Measurements from ENCODE around the gene NOPCHAP1.
"Not testable (repeated sequence)": the region's sequence is repeated elsewhere in the genome, so short reads cannot be mapped to it uniquely, and the experiment has no call there.

NOPCHAP1 gene

GRCh38 chr12:104966677-104967076 lies 19.4 kb upstream of the NOPCHAP1 start:
- DNase-seq, result no peak

GRCh38 chr12:104969343-104969742 lies 16.8 kb upstream of the NOPCHAP1 start:
- DNase-seq, result no peak

- DNase-seq, result peak; percentile 38
Observed at GRCh38 chr12:104971306-104971705, 14.8 kb upstream of the NOPCHAP1 start.

GRCh38 chr12:104973250-104973649 lies 12.9 kb upstream of the NOPCHAP1 start:
- no peak for DNase-seq

DNA sequence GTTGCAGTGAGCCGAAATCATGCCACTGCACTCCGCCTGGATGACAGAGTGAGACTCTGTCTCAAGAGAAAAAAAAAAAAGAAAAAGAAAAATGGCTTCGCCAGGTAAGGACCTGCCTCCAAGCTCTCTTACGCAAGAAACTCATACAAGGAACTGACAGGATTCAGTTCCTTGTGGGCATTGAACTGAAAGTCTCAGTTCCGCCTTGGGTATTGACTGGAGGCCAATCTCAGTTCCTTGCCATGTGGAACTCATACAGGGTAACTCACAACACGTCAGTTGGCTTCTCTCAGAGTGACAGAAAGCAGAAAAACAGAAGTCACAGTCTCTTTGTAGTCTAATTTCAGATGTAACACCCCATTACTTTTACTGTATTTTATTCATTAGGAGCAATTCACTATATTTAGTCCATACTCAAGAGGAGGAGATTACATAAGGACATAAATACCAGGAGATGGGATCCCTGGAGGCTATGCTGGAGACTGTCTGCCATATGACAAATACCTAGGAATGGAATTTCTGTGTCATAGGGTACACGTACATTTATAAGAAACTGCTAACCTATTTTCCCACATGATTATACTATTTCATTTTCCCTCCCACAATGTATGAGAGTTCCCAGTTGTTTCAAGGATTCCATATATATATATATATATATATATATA lies 11.4 kb upstream of the NOPCHAP1 start:
- DNase-seq, result peak; percentile 66

DNA sequence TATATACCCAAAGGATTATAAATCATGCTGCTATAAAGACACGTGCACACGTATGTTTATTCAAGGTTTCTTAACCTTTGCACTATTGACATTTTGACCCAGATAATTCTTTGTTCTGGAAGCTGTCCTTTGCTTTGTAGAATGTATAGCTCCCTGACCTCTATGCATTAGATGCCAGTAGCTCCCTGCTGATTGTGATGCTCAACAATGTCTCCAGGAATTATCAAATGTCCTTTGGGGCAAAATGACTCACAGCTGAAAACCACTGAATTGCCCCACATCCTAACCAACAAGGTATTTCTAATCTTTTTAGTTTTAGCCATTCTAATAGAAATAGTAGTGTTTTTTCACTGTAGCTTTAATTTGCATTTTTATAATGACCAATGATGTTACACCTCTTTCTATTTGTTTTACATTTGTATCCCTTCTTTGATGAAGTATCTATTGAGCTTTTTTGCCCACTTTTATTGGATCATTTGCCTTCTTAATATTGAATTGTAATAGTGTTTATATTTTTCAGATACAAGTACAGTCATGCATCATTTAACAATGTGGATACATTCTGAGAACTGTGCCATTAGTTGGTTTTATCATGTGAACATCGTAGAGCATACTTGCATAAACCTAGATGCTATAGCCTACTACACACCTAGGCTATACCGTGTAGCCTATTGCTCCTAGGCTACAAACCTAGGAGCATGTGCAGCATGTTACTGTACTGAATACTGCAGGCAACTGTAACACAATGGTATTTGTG lies 10.4 kb upstream of the NOPCHAP1 start:
- DNase-seq, result peak; percentile 80

DNA sequence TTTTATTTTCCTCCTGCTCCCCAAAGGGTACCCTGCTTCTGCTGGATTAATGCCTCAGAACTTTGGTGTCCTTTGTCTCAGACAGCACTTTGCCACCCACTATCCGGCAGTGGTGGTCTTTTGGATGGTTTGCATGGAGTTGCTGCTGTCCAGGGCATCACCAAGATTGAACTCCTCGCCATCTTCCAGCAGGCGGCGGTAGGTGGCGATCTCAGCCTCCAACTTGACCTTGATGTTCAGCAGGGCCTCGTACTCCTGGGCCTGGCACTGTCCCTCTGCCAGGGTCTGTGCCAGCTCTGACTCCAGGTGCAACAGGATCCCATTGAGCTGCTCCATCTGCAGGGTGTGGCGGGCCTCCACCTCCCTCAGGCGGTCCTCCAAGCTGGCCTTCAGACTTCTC lies 9.4 kb upstream of the NOPCHAP1 start:
- DNase-seq, result no peak

DNA sequence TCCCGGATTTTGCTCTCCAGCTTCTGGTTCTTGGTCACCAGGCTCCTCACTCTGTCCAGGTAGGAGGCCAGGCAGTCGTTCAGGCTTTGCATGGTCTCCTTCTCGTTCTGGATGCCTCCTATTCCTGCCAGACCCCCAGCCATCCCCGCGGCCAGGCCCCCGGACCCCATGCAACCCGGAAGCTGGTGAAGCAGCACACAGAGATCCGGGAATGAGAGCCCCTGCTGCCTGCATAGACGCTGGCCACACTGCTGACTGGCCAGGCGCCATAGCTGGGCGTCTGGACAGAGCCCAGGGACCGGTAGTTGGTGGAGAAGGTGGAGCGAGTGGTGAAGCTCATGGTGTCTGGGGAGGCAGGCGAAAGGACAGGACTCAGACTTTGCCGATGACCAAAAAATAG lies 8.4 kb upstream of the NOPCHAP1 start:
- not testable (repeated sequence) for DNase-seq

- no peak for DNase-seq
Observed at GRCh38 chr12:104985206-104985605, 910 bp upstream of the NOPCHAP1 start.

- DNase-seq, result no peak
Observed at GRCh38 chr12:104990950-104991349, 4.8 kb downstream of the NOPCHAP1 start.

DNA sequence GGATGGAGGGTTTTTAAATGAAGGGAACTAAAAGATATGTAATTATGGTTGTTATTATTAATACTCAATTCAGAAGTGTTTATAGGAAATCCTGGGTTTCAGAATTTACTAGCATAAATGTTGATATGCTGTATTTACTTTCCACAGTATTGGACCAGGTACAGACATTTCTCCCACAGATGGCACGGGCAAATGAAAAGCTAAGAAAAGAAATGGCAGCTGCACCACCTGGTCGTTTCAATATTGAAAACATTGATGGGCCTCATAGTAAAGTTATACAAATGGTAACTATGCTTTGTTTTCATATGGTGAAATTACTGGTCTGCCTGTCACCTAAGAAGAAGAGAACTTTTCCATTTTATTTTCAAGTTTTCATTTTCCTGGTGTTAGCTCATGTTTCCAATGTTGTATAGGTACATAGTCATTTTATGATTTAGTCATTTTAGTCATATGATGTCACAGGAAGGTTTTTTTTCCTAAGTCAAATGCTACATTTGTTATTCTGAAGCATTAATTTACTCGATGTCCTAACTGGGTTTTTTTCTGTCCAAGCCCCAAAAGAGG lies 5.5 kb downstream of the NOPCHAP1 start:
- DNase-seq, result no peak

DNA sequence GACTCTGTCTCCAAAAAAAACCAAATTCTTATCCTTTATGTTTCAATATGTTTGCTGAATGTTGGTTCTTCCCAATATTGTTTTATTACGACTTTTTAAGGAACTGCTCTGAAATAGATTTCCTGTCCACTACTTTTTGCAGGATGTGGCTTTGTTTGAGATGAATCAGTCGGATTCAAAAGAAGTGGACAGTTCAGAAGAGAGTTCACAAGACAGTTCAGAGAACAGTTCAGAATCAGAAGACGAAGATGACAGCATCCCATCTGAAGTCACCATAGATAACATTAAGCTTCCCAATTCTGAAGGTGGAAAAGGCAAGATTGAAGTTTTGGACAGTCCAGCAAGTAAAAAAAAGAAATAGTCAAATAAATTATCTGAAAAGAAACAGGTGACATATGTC lies 8.2 kb downstream of the NOPCHAP1 start:
- DNase-seq, result no peak

- no peak for DNase-seq
Observed at GRCh38 chr12:104997541-104997940, 11.4 kb downstream of the NOPCHAP1 start.

DNA sequence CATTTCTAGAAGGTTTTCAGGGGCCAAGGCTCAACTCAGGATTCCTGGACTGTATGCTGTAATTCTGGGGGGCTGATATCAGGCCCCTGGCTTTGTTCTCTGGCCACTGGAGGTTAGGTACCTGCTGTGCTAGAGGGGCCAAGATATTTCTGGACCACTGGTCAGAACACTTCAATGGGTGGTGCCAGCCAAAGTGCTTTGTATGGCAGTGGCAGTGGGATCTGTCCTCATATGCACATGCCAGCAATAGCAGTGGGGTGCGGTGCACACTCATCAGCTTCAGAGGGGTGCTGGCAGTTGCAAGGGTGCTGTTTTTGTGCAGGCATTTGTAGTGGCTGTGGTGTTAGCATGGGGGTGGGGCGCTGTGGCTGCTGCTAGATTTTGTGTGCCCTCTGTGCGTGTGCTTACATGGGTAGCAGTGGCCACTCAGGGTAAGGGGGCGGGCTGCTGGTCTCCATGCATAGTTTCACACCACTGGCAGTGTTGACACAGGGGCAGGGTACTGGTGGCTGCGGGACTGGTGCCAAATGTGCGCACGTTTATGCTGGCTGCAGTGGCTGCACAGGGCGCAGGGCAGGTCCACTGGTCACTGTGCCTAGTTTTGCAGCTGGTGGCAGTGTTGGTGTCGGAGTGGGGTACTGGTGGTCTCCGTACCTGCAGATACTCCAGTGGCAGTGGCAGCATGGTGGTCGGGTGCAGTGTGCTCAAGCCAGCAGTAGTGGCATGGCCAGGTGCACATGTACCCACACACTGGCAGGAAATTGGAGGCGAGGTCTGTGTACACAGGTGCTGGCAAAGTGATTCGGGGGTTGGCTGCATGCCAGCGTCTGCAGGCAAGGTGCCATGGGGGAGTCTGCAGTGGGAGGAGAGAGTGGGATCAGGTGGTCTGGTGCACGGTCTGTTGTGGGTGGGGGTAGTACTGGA lies 12.6 kb downstream of the NOPCHAP1 start:
- DNase-seq, result no peak

DNA sequence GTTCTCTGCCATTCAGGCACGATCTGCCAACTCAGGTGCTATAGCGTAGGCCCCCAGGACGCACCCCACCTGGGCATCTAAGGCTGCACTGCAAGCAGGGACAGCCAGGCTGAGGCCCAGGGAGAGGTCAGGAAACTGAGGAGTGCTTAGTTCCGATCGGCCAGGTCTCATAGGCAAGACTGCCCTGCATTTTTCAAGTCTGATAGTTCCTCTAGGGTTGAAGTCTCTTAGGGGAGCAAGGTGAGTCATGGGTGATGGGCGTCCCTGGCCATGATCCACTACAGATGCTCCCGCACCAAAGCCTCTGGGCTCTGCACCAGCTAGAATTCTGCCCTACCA lies 13.2 kb downstream of the NOPCHAP1 start:
- DNase-seq, result no peak

DNA sequence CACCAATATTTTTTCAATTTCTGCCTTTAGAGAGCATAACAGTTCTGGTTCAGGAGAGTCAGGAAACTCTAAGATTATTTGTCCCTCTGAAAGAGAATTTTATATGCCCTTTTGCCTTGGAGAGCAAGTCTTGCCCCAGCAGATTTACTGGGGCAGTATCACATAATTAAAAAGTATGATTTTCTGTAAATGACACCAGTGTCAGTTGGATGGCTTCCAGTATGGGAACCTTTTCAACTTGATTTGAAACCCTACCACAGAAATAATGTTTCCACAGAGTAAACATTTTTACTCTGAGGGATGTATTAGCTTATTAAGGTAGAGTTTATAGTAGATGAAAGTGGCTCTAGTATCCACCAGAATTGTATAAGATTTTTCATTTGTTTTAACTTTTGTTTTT lies 15.4 kb downstream of the NOPCHAP1 start:
- no peak for DNase-seq

- peak; percentile 41 for DNase-seq
Observed at GRCh38 chr12:105013892-105014291, 27.8 kb downstream of the NOPCHAP1 start.

DNA sequence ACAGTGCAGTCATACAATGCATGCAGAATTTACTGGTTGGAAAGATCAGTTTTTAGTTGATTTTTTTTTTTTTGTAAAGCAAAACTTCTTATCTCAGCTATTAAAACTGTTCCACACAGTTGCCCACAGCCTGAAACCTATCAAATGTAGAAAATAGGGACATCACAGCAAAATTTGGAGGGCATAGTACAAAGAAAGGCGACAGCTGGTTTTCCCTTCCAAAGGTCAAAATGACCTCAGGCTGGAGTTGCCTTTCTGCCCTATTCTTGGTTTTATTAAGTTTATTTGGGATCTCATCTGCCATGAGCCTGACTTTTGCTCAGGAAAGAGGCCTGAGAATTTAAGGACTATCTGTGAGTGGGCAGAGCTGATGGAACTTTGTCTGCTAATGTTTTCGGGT lies 28.5 kb downstream of the NOPCHAP1 start:
- no peak for DNase-seq

DNA sequence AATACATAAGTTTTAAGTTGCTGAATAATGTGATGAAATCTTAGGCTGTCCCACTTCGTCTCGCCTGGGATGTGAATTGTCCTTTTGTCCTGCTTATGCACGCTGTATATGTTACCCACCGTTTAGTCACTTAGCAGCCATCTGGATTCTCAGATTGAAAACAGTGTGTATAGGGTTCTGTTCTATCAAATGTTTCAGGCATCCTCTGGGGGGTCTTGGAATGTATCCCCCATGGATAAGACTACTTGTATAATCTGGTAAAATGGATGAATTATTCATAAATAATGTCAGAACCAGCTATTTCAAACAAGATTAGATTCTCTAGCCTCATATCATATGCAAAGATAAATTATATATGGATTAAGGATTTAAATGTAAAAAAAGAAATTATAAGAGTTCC lies 29.4 kb downstream of the NOPCHAP1 start:
- no peak for DNase-seq

DNA sequence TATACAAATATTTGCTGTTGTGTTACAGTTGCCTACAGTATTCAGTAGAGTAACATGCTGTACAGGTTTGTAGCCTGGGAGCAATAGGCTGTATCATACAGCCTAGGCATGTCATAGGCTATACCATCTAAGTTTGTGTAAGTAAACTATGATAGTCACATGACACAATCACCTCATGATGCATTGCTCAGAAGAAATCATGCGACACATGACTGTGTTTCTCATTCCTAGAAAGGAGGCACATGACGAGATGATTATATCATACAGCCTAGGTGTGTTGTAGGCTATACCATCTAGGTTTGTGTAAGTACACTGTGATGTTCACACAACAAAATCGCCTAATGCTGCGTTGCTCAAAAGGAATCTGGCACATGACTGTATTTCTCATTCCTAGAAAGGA lies 31.9 kb downstream of the NOPCHAP1 start:
- DNase-seq, result no peak

- no peak for DNase-seq
Observed at GRCh38 chr12:105018776-105019175, 32.7 kb downstream of the NOPCHAP1 start.

DNA sequence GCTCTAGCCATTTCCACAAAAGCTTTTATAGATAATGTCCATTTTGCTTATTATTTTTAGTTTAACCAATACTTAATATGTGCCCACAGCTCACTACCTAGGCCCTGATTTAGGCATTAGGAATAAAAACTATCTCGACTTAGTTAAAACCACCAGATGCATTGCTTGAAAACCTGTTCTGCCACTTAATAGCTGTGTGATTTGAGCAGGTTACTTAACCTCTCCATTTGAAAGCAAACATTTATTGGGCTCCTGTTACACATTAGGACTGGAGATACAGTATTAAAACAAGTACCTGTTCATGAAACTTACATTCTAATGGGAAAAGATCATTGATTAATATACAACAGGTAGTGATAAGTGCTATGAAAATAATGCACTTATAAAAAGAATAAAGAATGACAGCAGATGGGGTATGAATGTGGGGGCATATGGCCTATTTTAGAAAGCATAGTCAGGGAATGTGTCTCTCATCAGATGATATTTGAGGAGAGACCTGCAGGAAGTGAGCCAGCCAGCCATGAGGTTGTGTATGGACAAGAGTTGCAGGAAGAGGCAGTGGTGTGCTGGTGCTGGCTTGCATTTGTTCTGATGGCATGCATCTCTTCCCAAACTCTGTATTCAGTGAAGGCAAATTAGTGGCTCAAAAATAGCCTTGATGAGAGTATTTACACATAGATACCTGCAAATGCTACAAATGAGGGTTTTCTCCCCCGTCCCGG lies 34.3 kb downstream of the NOPCHAP1 start:
- DNase-seq, result no peak

- no peak for DNase-seq
Observed at GRCh38 chr12:105024928-105025327, 38.8 kb downstream of the NOPCHAP1 start.
